ENCODE data around the gene RBM38.

DNA sequence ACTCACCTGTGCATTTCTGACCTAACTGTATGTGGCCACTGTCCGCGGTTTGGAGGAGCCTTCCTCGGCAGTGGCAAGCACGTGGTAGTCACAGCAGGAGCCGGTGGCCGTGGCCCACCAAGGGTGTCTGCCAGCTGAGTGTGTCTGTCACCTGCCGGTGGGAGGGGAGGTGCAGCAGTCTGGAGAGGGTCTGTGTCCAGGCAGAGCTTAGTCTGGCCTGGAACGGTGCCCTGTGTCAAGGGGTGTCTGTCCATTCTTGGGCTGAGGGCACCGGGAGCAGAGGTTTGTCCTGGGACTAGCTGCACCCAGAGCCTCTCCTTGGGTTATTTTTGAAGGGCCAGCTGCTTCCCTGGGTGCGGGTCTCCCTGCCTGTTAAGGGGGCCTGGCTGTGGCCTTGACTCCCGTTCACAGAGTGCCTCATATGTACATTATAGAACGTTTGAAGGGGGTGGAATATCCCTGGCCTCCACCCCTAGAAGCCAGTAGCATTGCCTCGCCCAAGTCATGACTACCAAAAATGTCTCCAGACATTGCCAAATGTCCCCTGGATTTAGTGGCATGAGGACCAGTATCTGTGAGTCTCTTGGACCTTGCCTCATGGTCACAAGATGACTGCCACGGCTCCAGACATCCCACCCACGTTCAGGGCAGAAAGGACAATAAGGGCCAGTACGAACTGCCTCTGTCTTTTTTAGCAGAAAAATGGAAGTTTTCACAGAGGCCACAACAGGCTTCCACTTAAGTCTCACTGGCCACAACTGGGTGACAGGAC, 5.2 kb downstream of the RBM38 start:
- TF ChIP-seq, protein P1, sequence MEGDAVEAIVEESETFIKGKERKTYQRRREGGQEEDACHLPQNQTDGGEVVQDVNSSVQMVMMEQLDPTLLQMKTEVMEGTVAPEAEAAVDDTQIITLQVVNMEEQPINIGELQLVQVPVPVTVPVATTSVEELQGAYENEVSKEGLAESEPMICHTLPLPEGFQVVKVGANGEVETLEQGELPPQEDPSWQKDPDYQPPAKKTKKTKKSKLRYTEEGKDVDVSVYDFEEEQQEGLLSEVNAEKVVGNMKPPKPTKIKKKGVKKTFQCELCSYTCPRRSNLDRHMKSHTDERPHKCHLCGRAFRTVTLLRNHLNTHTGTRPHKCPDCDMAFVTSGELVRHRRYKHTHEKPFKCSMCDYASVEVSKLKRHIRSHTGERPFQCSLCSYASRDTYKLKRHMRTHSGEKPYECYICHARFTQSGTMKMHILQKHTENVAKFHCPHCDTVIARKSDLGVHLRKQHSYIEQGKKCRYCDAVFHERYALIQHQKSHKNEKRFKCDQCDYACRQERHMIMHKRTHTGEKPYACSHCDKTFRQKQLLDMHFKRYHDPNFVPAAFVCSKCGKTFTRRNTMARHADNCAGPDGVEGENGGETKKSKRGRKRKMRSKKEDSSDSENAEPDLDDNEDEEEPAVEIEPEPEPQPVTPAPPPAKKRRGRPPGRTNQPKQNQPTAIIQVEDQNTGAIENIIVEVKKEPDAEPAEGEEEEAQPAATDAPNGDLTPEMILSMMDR (conservative IDR thresholded peaks at IDR 0.05; ENCODE audit: low read length): no peak
- no peak for TF ChIP-seq EZH2phosphoT487 (IDR thresholded peaks at IDR 0.05; ENCODE audit: borderline replicate concordance)
